Right lobe of liver (tissue), 4 donors: ENCODE measurements around the gene NKAPL.

Experiments used
- CTCF ChIP-seq, 4 donors: fragments of 200-600 bp in 3 of 4; fragments of 450-650 bp in 1 of 4; IDR thresholded peaks; one replicate each; pipeline versions ENCODE4 v1.5.1 to v1.8.0; 2016 to 2022; ENCODE audit warnings: antibody characterized with exemption in 4 of 4, mild to moderate bottlenecking in 2 of 4
- POLR2A ChIP-seq: fragments of 450-650 bp; IDR thresholded peaks from one replicate; pipeline ENCODE4 v1.6.1; 2017; ENCODE audit warnings: antibody characterized with exemption, mild to moderate bottlenecking
- donor health status: DM: no; HTN: no; CAD: no.
- donor health status: DM: no; HTN: no; CAD: no.
- donor health status: DM: no; HTN: yes; CAD: no.

DNA sequence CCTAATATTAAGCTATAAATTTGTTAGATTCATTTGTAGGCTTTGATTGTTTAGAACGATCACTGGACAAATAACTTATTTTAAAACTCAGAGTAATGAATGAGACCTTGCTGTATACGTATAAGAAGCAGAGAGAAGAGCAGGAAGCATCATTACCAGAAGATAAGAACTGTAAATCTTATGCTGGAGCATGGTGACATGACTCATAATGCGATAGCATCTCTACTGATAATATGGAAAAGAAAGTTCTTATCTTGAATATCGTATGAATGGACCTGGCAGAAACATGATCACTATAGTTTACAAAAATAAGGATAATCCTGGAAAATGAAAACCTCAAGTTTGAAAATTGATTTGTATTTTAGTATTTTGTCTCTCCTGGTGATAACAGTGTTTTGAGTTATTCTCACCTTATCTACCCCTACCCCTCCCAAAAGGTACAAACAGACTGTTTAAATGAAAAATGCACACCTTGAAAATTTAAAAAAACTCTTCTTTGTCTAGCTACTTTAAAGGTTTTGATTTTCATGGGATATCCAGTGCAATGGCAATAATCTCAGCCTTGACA, 5.8 kb downstream of the NKAPL start:
- TF ChIP-seq CTCF (IDR thresholded peaks at IDR 0.05), result no peak
- TF ChIP-seq POLR2A, result no peak
